ENCODE data around the gene MCTP1.

The MCTP1 gene

DNA sequence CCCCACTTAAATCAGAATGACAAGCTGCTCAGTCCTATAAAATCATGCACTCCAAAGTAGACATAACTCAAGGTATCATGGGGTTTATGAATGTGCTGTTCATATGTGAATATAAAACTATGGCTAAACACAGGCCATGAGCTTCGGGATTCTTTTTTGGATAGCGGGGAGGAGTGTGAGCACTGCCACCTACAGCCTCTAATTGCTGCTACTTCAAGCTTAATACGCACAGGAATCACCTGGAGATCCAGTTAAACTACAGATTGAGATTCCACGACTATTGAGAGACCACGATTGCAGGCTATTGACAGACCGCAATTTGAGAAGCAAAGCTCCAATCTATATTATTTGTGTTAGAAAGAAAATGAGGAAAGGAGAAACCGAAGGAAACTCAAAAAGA is 231.6 kb downstream of the MCTP1 start:
- no peaks in the 10 kb centered on the region for H3K9me3 ChIP-seq (ENCODE audit: control extremely low read depth in 1 of 5, control insufficient read depth in 4 of 5, insufficient read depth in 2 of 5, low read depth in 1 of 5, low read length in 4 of 5)
- peaks cover 0 to 6% (median under 1%) of the 10 kb centered on the region in 4 experiments for H3K36me3 ChIP-seq (ENCODE audit: control insufficient read depth in 4 of 4, insufficient read depth in 4 of 4, low read length in 3 of 4)
- 96% methylated on average over 7 of the region's 7 CpGs for WGBS (ENCODE audit: insufficient coverage)
- no peak for DNase-seq
- no peaks in the 10 kb centered on the region for H3K27me3 ChIP-seq (replicated peaks in 2 of 5; ENCODE audit: control insufficient read depth in 4 of 5, insufficient read depth in 5 of 5, low read length in 4 of 5)
- no peak overlapping the region for H3K27ac ChIP-seq (ENCODE audit: insufficient read depth in 1 of 2, low read depth in 1 of 2, low read length in 2 of 2, poor library complexity in 1 of 2, severe bottlenecking in 2 of 2)
- POLR2A ChIA-PET: no interaction called here
- peaks cover 3 to 14% (median 9%) of the 10 kb centered on the region in 4 experiments for H3K4me1 ChIP-seq (ENCODE audit: control extremely low read depth in 1 of 4, control insufficient read depth in 4 of 4, insufficient read depth in 4 of 4, low read length in 3 of 4)
- CTCF ChIA-PET: interaction anchor here (1.2 to 2.6 kb wide), 5 partner anchors 10 to 38 kb away, joined by 3 to 8 read pairs (median 4); no protein-coding TSS in a partner anchor
- no peak overlapping the region for H3K4me3 ChIP-seq (ENCODE audit: control insufficient read depth in 1 of 7, extremely low read depth in 1 of 7, insufficient read depth in 4 of 7, low read depth in 2 of 7, low read length in 6 of 7)

DNA sequence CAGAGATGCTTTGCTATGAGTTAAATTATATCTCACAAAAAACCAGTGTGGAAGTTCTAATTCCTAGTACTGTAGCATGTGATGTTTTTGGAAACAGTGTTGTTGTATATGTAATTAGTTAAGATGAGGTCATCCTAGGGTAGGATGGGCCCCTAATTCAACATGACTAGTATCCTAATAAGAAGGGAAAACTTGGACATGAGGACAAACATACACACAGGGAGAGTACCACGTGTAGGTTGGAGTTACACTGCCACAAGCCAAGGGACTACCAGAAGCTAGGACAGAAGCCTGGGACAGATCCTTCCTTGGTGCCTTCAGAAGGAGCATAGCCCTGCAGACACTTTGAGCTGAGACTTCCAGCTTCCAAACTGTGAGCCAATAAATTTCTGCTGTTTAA is 234.2 kb downstream of the MCTP1 start:
- Histone ChIP-seq H3K4me3 (ENCODE audit: control insufficient read depth in 1 of 7, extremely low read depth in 1 of 7, insufficient read depth in 4 of 7, low read depth in 2 of 7, low read length in 6 of 7) (no peak overlapping the region), H3K4me1 (ENCODE audit: control extremely low read depth in 1 of 4, control insufficient read depth in 4 of 4, insufficient read depth in 4 of 4, low read length in 3 of 4) (peaks cover 0 to 14% (median 10%) of the 10 kb centered on the region in 4 experiments), H3K36me3 (ENCODE audit: control insufficient read depth in 4 of 4, insufficient read depth in 4 of 4, low read length in 3 of 4) (peaks cover 0 to 6% (median under 1%) of the 10 kb centered on the region in 4 experiments), H3K9me3 (ENCODE audit: control extremely low read depth in 1 of 5, control insufficient read depth in 4 of 5, insufficient read depth in 2 of 5, low read depth in 1 of 5, low read length in 4 of 5) (no peaks in the 10 kb centered on the region), H3K27ac (ENCODE audit: insufficient read depth in 1 of 2, low read depth in 1 of 2, low read length in 2 of 2, poor library complexity in 1 of 2, severe bottlenecking in 2 of 2) (no peak overlapping the region), H3K27me3 (replicated peaks in 2 of 5; ENCODE audit: control insufficient read depth in 4 of 5, insufficient read depth in 5 of 5, low read length in 4 of 5) (no peaks in the 10 kb centered on the region)
- 100% methylated on average over 1 of the region's 1 CpG for WGBS (ENCODE audit: insufficient coverage)
- ChIA-PET CTCF (interaction anchor here (0.9 to 2.5 kb wide), 4 partner anchors 9 to 36 kb away, joined by 3 to 8 read pairs (median 4); no protein-coding TSS in a partner anchor), POLR2A (no interaction called here)
- DNase-seq: no peak

- peak; percentile 66 to 91 (median 86) for DNase-seq
- POLR2A ChIA-PET: no interaction called here
- Histone ChIP-seq H3K27ac (ENCODE audit: insufficient read depth in 1 of 2, low read depth in 1 of 2, low read length in 2 of 2, poor library complexity in 1 of 2, severe bottlenecking in 2 of 2) (peak overlapping the region in 1 of 2 experiments; percentile 20), H3K27me3 (replicated peaks in 2 of 5; ENCODE audit: control insufficient read depth in 4 of 5, insufficient read depth in 5 of 5, low read length in 4 of 5) (no peaks in the 10 kb centered on the region), H3K9me3 (ENCODE audit: control extremely low read depth in 1 of 5, control insufficient read depth in 4 of 5, insufficient read depth in 2 of 5, low read depth in 1 of 5, low read length in 4 of 5) (no peaks in the 10 kb centered on the region), H3K4me1 (ENCODE audit: control extremely low read depth in 1 of 4, control insufficient read depth in 4 of 4, insufficient read depth in 4 of 4, low read length in 3 of 4) (peaks cover 5 to 33% (median 15%) of the 10 kb centered on the region in 4 experiments), H3K4me3 (ENCODE audit: control insufficient read depth in 1 of 7, extremely low read depth in 1 of 7, insufficient read depth in 4 of 7, low read depth in 2 of 7, low read length in 6 of 7) (peak overlapping the region in 2 of 7 experiments; percentile 8 to 10), H3K36me3 (ENCODE audit: control insufficient read depth in 4 of 4, insufficient read depth in 4 of 4, low read length in 3 of 4) (peaks cover 0 to 6% (median 0%) of the 10 kb centered on the region in 4 experiments)
- WGBS (ENCODE audit: insufficient coverage): no CpG with 5 or more reads among the region's 1 CpG
- CTCF ChIA-PET: interaction anchor here (1.1 to 1.9 kb wide), 2 partner anchors 13 to 25 kb away, joined by 4 read pairs; no protein-coding TSS in a partner anchor
Observed at GRCh38 chr5:95048628-95049027, 236.3 kb downstream of the MCTP1 start.

- Histone ChIP-seq H3K4me3 (ENCODE audit: control insufficient read depth in 1 of 7, extremely low read depth in 1 of 7, insufficient read depth in 4 of 7, low read depth in 2 of 7, low read length in 6 of 7) (no peak overlapping the region), H3K27ac (ENCODE audit: insufficient read depth in 1 of 2, low read depth in 1 of 2, low read length in 2 of 2, poor library complexity in 1 of 2, severe bottlenecking in 2 of 2) (no peak overlapping the region), H3K4me1 (ENCODE audit: control extremely low read depth in 1 of 4, control insufficient read depth in 4 of 4, insufficient read depth in 4 of 4, low read length in 3 of 4) (peaks cover 10 to 45% (median 24%) of the 10 kb centered on the region in 4 experiments), H3K36me3 (ENCODE audit: control insufficient read depth in 4 of 4, insufficient read depth in 4 of 4, low read length in 3 of 4) (peaks cover 0 to 7% (median 0%) of the 10 kb centered on the region in 4 experiments), H3K27me3 (replicated peaks in 2 of 5; ENCODE audit: control insufficient read depth in 4 of 5, insufficient read depth in 5 of 5, low read length in 4 of 5) (no peaks in the 10 kb centered on the region), H3K9me3 (ENCODE audit: control extremely low read depth in 1 of 5, control insufficient read depth in 4 of 5, insufficient read depth in 2 of 5, low read depth in 1 of 5, low read length in 4 of 5) (peaks cover 0 to 2% (median 0%) of the 10 kb centered on the region in 5 experiments)
- 85% methylated on average over 2 of the region's 5 CpGs for WGBS (ENCODE audit: insufficient coverage)
- ChIA-PET CTCF (interaction anchor here (0.9 to 5.4 kb wide), 8 partner anchors 10 to 28 kb away, joined by 3 to 24 read pairs (median 4); no protein-coding TSS in a partner anchor), POLR2A (interaction anchor here (1.9 kb wide), 1 partner anchor 18 kb away, joined by 5 read pairs; no protein-coding TSS in a partner anchor)
- peak in 2 of 3 donors; percentile 75 to 86 for DNase-seq
Observed at GRCh38 chr5:95045181-95045965, 239.5 kb downstream of the MCTP1 start.

- Histone ChIP-seq H3K36me3 (ENCODE audit: control insufficient read depth in 4 of 4, insufficient read depth in 4 of 4, low read length in 3 of 4) (peaks cover 0 to 7% (median 0%) of the 10 kb centered on the region in 4 experiments), H3K4me3 (ENCODE audit: control insufficient read depth in 1 of 7, extremely low read depth in 1 of 7, insufficient read depth in 4 of 7, low read depth in 2 of 7, low read length in 6 of 7) (no peak overlapping the region), H3K27ac (ENCODE audit: insufficient read depth in 1 of 2, low read depth in 1 of 2, low read length in 2 of 2, poor library complexity in 1 of 2, severe bottlenecking in 2 of 2) (no peak overlapping the region), H3K4me1 (ENCODE audit: control extremely low read depth in 1 of 4, control insufficient read depth in 4 of 4, insufficient read depth in 4 of 4, low read length in 3 of 4) (peaks cover 10 to 41% (median 23%) of the 10 kb centered on the region in 4 experiments), H3K27me3 (replicated peaks in 2 of 5; ENCODE audit: control insufficient read depth in 4 of 5, insufficient read depth in 5 of 5, low read length in 4 of 5) (no peaks in the 10 kb centered on the region), H3K9me3 (ENCODE audit: control extremely low read depth in 1 of 5, control insufficient read depth in 4 of 5, insufficient read depth in 2 of 5, low read depth in 1 of 5, low read length in 4 of 5) (peaks cover 0 to 5% (median 0%) of the 10 kb centered on the region in 5 experiments)
- CTCF ChIA-PET: interaction anchor here (1.0 to 5.4 kb wide), 3 partner anchors 16 to 28 kb away, joined by 3 to 24 read pairs (median 4); no protein-coding TSS in a partner anchor
- POLR2A ChIA-PET: interaction anchor here (1.9 kb wide), 1 partner anchor 16 kb away, joined by 5 read pairs; no protein-coding TSS in a partner anchor
- DNase-seq: no peak
- WGBS (ENCODE audit: insufficient coverage): 81% methylated on average over 2 of the region's 2 CpGs
Observed at GRCh38 chr5:95044096-95044495, 240.8 kb downstream of the MCTP1 start.

GRCh38 chr5:95043648-95044047 is 241.2 kb downstream of the MCTP1 start:
- no peak for DNase-seq
- Histone ChIP-seq H3K27ac (ENCODE audit: insufficient read depth in 1 of 2, low read depth in 1 of 2, low read length in 2 of 2, poor library complexity in 1 of 2, severe bottlenecking in 2 of 2) (no peak overlapping the region), H3K9me3 (ENCODE audit: control extremely low read depth in 1 of 5, control insufficient read depth in 4 of 5, insufficient read depth in 2 of 5, low read depth in 1 of 5, low read length in 4 of 5) (peaks cover 0 to 5% (median 0%) of the 10 kb centered on the region in 5 experiments), H3K4me3 (ENCODE audit: control insufficient read depth in 1 of 7, extremely low read depth in 1 of 7, insufficient read depth in 4 of 7, low read depth in 2 of 7, low read length in 6 of 7) (no peak overlapping the region), H3K4me1 (ENCODE audit: control extremely low read depth in 1 of 4, control insufficient read depth in 4 of 4, insufficient read depth in 4 of 4, low read length in 3 of 4) (peaks cover 10 to 37% (median 18%) of the 10 kb centered on the region in 4 experiments), H3K27me3 (replicated peaks in 2 of 5; ENCODE audit: control insufficient read depth in 4 of 5, insufficient read depth in 5 of 5, low read length in 4 of 5) (no peaks in the 10 kb centered on the region), H3K36me3 (ENCODE audit: control insufficient read depth in 4 of 4, insufficient read depth in 4 of 4, low read length in 3 of 4) (peaks cover 0 to 7% (median 0%) of the 10 kb centered on the region in 4 experiments)
- POLR2A ChIA-PET: interaction anchor here (0.6 to 1.9 kb wide), 2 partner anchors 16 to 25 kb away, joined by 4 to 5 read pairs; no protein-coding TSS in a partner anchor
- no CpG with 5 or more reads among the region's 3 CpGs for WGBS (ENCODE audit: insufficient coverage)
- CTCF ChIA-PET: interaction anchor here (1.0 to 5.4 kb wide), 3 partner anchors 16 to 29 kb away, joined by 3 to 24 read pairs (median 4); no protein-coding TSS in a partner anchor
